ENCODE results near the gene CLDN6.

The CLDN6 gene

GRCh38 chr16:2977440-2977839 lies 40.5 kb downstream of the CLDN6 start:
- ATAC-seq = no peak
- no peak for TF ChIP-seq ARNTL (CRISPR knock-in tag; IDR thresholded peaks at IDR 0.05; ENCODE audit: borderline replicate concordance, low read depth)
- TF ChIP-seq ISL1 (CRISPR knock-in tag; IDR thresholded peaks at IDR 0.05) = no peak
- no peak for TF ChIP-seq PPARA (CRISPR knock-in tag; IDR thresholded peaks at IDR 0.05; ENCODE audit: borderline replicate concordance)
- TF ChIP-seq CSDC2 (CRISPR knock-in tag; IDR thresholded peaks at IDR 0.05) = no peak
- no peak for TF ChIP-seq ZNF8 (CRISPR knock-in tag; IDR thresholded peaks at IDR 0.05)
- TF ChIP-seq RARB (CRISPR knock-in tag; IDR thresholded peaks at IDR 0.05) = no peak
- no peak for TF ChIP-seq GLIS3 (CRISPR knock-in tag; IDR thresholded peaks at IDR 0.05)
- no peak for TF ChIP-seq SNAI2 (CRISPR knock-in tag; IDR thresholded peaks at IDR 0.05)
- TF ChIP-seq TCF4 (CRISPR knock-in tag; IDR thresholded peaks at IDR 0.05; ENCODE audit: borderline replicate concordance) = no peak
- TF ChIP-seq CREB5 (CRISPR knock-in tag; IDR thresholded peaks at IDR 0.05; ENCODE audit: low read depth) = no peak
- TF ChIP-seq ESRRG (CRISPR knock-in tag; IDR thresholded peaks at IDR 0.05) = no peak
- TF ChIP-seq POU6F1 (CRISPR knock-in tag; IDR thresholded peaks at IDR 0.05; ENCODE audit: borderline replicate concordance, low read depth) = no peak
- TF ChIP-seq OSR1 (CRISPR knock-in tag; IDR thresholded peaks at IDR 0.05) = no peak

GRCh38 chr16:2976673-2977072 lies 41.3 kb downstream of the CLDN6 start:
- no peak for TF ChIP-seq ZFP3 (CRISPR knock-in tag; IDR thresholded peaks at IDR 0.05)
- no peak for TF ChIP-seq TCF4 (CRISPR knock-in tag; IDR thresholded peaks at IDR 0.05; ENCODE audit: borderline replicate concordance)
- TF ChIP-seq ARNTL (CRISPR knock-in tag; IDR thresholded peaks at IDR 0.05; ENCODE audit: borderline replicate concordance, low read depth) = no peak
- no peak for TF ChIP-seq POU6F1 (CRISPR knock-in tag; IDR thresholded peaks at IDR 0.05; ENCODE audit: borderline replicate concordance, low read depth)

GRCh38 chr16:2976201-2976600 lies 41.8 kb downstream of the CLDN6 start:
- TF ChIP-seq ARNTL (CRISPR knock-in tag; IDR thresholded peaks at IDR 0.05; ENCODE audit: borderline replicate concordance, low read depth) (no peak), BACH2 (CRISPR knock-in tag; IDR thresholded peaks at IDR 0.05; ENCODE audit: borderline replicate concordance) (no peak)

More at GRCh38 chr16:2976673-2977072, 41.3 kb downstream of the CLDN6 start:
- no peak for ATAC-seq

GRCh38 chr16:2975161-2975795 lies 42.7 kb downstream of the CLDN6 start:
- no peak for ATAC-seq
- TF ChIP-seq CSDC2 (CRISPR knock-in tag; IDR thresholded peaks at IDR 0.05) (no peak), ZFP3 (CRISPR knock-in tag; IDR thresholded peaks at IDR 0.05) (no peak), ISL1 (CRISPR knock-in tag; IDR thresholded peaks at IDR 0.05) (no peak), ARNTL (CRISPR knock-in tag; IDR thresholded peaks at IDR 0.05; ENCODE audit: borderline replicate concordance, low read depth) (no peak), ZNF70 (CRISPR knock-in tag; IDR thresholded peaks at IDR 0.05) (no peak), CREB5 (CRISPR knock-in tag; IDR thresholded peaks at IDR 0.05; ENCODE audit: low read depth) (no peak), OSR1 (CRISPR knock-in tag; IDR thresholded peaks at IDR 0.05) (no peak), TOX (CRISPR knock-in tag; IDR thresholded peaks at IDR 0.05; ENCODE audit: borderline replicate concordance) (no peak), SNAI2 (CRISPR knock-in tag; IDR thresholded peaks at IDR 0.05) (no peak), ZNF565 (CRISPR knock-in tag; conservative IDR thresholded peaks at IDR 0.05; ENCODE audit: low read depth) (no peak), TSHZ2 (CRISPR knock-in tag; IDR thresholded peaks at IDR 0.05) (no peak)

More at GRCh38 chr16:2976201-2976600, 41.8 kb downstream of the CLDN6 start:
- no peak for ATAC-seq
